Sigmoid colon (tissue), 7 donors: Measurements from ENCODE around the gene MALL. TPM values are rescaled to one million over a fixed set of nuclear protein-coding genes. Genes with fewer than 3 reads are reported as not detected.

Experiments used
- DNase-seq: peaks from one replicate; pipeline ENCODE4 v3.0.0-alpha.2; 2019
- H3K27ac ChIP-seq, 4 donors: fragments of 200-600 bp; sonication (generic); one replicate each; pipeline ENCODE4 v1.5.1; 2016 to 2019; ENCODE audit warnings: mild to moderate bottlenecking in 1 of 4
- H3K27me3 ChIP-seq, 3 donors: fragments of 200-600 bp; sonication (generic); one replicate each; pipeline ENCODE4 v1.5.1; 2019; ENCODE audit warnings: mild to moderate bottlenecking in 1 of 3
- H3K36me3 ChIP-seq, 4 donors: fragments of 200-600 bp; sonication (generic); one replicate each; pipeline ENCODE4 v1.5.1; 2016 to 2019
- H3K4me1 ChIP-seq, 4 donors: fragments of 200-600 bp; sonication (generic); one replicate each; pipeline ENCODE4 v1.5.1; 2017 to 2019
- H3K4me3 ChIP-seq, 4 donors: fragments of 200-600 bp; sonication (generic); one replicate each; pipeline ENCODE4 v1.5.1; 2017 to 2019; ENCODE audit warnings: mild to moderate bottlenecking in 2 of 4, moderate library complexity in 1 of 4
- H3K9me3 ChIP-seq, 4 donors: fragments of 200-600 bp in 3 of 4; sonication (generic) in 3 of 4; one replicate each; pipeline versions ENCODE4 v1.5.1 to v1.6.1; 2013 to 2019
- EP300 ChIP-seq, 4 donors: sonication (generic); formaldehyde crosslinking; IDR thresholded peaks; one replicate each; pipeline ENCODE4 v1.6.1; 2017; ENCODE audit warnings: antibody characterized with exemption in 4 of 4
- POLR2A ChIP-seq, 2 donors: fragments of 450-650 bp; IDR thresholded peaks; one replicate each; pipeline ENCODE4 v1.6.1; 2016; ENCODE audit warnings: antibody characterized with exemption in 2 of 2, mild to moderate bottlenecking in 2 of 2, moderate library complexity in 2 of 2
- POLR2AphosphoS5 ChIP-seq, 4 donors: sonication (generic); formaldehyde crosslinking; IDR thresholded peaks; one replicate each; pipeline ENCODE4 v1.6.1; 2017; ENCODE audit warnings: antibody characterized with exemption in 4 of 4
- WGBS, 2 donors: extraction: QIAGEN DNeasy Blood & Tissue Kit; methylation state at CpG; one replicate each; pipeline ENCODE4 v1.1.7; 2013; 5-methylcytosine and 5-hydroxymethylcytosine counted together
- intact Hi-C: fragments of 100-400 bp; cut with DNase I; formaldehyde crosslinking; loops from one replicate; pipeline ENCODE4 v1.15.1; 2023
- polyA plus RNA-seq, 3 donors: library from polyadenylated mRNA; stranded (reverse); fragments of 200-250 nt; gene quantifications; one replicate each; pipeline ENCODE4 v1.2.3, GENCODE V29; 2013
- total RNA-seq, 4 donors: library from RNA; depleted of rRNA; stranded (reverse); fragments of >200 nt; gene quantifications; one replicate each; pipeline ENCODE4 v1.1.0, GENCODE V29; 2016
- TF ChIP-seq, protein P1 (sequence below), 4 experiments: fragments of 450-650 bp in 3 of 4; fragments of 200-600 bp in 1 of 4; IDR thresholded peaks; one replicate each; pipeline ENCODE4 v1.5.1; 2016 to 2019; ENCODE audit warnings: antibody characterized with exemption in 4 of 4, mild to moderate bottlenecking in 3 of 4, moderate library complexity in 2 of 4
- donor health status: healthy with polysubstance abuse.
- donor health status: Bipolar disorder and iron deficiency.
- donor health status: healthy.

Gene MALL
- total and polyA plus RNA-seq, 7 donors: 1.5 to 183 (median 14.1) TPM

DNA sequence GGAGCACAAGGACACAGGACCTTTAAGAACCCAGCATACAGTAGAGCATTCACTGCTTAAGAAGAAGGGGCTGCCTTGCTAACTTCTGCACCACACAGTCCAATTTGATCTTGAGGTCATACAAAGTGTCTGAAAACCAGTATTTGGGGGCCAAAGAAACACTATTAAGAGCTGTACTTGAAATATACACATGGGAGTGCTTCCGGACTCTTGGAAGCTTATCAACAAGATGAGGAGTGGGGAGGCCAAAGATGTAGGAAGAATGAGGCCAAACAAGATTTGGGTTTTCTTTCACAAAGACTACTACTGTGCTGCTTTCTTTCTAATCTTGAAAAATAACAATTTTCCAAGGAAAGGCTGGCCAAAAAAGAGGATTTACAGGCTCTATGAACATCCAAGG, 24.8 kb upstream of the MALL start:
- Histone ChIP-seq H3K36me3 (peaks cover 0 to 16% (median 9%) of the 10 kb centered on the region in 4 donors), H3K4me3 (no peak overlapping the region), H3K27ac (no peak overlapping the region), H3K4me1 (no peaks in the 10 kb centered on the region), H3K9me3 (no peaks in the 10 kb centered on the region), H3K27me3 (no peaks in the 10 kb centered on the region)
- 93 to 94% methylated on average over 1 of the region's 1 CpG for WGBS, 2 donors
- intact Hi-C loops: no loop called here
- no peak for DNase-seq
- no peak for TF ChIP-seq POLR2AphosphoS5 (IDR thresholded peaks at IDR 0.05)
- TF ChIP-seq EP300 (IDR thresholded peaks at IDR 0.05): no peak
- TF ChIP-seq POLR2A (IDR thresholded peaks at IDR 0.05): no peak
- TF ChIP-seq, protein P1, sequence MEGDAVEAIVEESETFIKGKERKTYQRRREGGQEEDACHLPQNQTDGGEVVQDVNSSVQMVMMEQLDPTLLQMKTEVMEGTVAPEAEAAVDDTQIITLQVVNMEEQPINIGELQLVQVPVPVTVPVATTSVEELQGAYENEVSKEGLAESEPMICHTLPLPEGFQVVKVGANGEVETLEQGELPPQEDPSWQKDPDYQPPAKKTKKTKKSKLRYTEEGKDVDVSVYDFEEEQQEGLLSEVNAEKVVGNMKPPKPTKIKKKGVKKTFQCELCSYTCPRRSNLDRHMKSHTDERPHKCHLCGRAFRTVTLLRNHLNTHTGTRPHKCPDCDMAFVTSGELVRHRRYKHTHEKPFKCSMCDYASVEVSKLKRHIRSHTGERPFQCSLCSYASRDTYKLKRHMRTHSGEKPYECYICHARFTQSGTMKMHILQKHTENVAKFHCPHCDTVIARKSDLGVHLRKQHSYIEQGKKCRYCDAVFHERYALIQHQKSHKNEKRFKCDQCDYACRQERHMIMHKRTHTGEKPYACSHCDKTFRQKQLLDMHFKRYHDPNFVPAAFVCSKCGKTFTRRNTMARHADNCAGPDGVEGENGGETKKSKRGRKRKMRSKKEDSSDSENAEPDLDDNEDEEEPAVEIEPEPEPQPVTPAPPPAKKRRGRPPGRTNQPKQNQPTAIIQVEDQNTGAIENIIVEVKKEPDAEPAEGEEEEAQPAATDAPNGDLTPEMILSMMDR (IDR thresholded peaks at IDR 0.05): no peak

DNA sequence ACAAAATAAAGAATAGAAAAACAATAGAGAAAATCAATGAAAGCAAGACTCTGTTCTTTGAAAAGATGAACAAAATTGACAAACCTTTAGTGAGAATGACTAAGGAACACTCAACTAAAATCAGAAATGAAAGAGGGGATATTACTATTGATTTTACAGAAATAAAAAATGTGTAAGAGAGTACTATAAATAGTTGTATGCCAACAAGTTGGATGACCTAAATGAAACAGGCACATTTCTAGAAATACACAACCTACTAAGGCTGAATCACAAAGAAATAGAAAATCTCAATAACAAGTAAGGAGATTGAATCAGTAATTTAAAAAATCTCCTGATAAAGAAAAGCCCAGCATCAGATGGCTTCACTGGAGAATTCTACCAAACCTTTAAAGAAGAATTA, 18.4 kb upstream of the MALL start:
- Histone ChIP-seq H3K4me1 (no peaks in the 10 kb centered on the region), H3K27me3 (no peaks in the 10 kb centered on the region), H3K9me3 (no peaks in the 10 kb centered on the region), H3K27ac (no peak overlapping the region), H3K36me3 (peaks cover 0 to 8% (median 0%) of the 10 kb centered on the region in 4 donors), H3K4me3 (no peak overlapping the region)
- intact Hi-C loops: no loop called here
- TF ChIP-seq EP300 (IDR thresholded peaks at IDR 0.05) (no peak), POLR2AphosphoS5 (IDR thresholded peaks at IDR 0.05) (no peak), POLR2A (IDR thresholded peaks at IDR 0.05) (no peak)
- TF ChIP-seq, protein P1 (IDR thresholded peaks at IDR 0.05): no peak
- DNase-seq: no peak

DNA sequence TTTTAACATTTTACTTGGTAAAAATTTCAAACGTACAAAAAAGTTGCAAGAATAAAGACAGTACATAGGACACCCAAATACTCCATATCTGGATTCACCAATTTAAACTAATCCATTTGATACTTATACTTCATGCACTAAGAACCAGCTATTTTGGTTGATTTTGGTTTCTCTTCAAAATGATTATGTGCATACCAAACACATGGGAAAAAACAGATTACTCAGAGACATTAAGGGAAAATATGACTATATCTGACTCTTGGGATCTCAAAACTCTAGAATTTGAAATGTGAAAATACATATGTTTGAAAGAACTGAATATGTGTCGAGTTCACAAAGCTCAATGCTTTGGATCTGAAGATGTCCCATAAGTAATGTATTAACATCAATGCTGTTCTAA, 15.5 kb upstream of the MALL start:
- no peaks in the 10 kb centered on the region for H3K4me1 ChIP-seq
- H3K27me3 ChIP-seq: no peaks in the 10 kb centered on the region
- H3K27ac ChIP-seq: no peak overlapping the region
- no peak overlapping the region for H3K4me3 ChIP-seq
- peaks cover 0 to 8% (median 0%) of the 10 kb centered on the region in 4 donors for H3K36me3 ChIP-seq
- no peaks in the 10 kb centered on the region for H3K9me3 ChIP-seq
- TF ChIP-seq POLR2A (IDR thresholded peaks at IDR 0.05) (no peak), POLR2AphosphoS5 (IDR thresholded peaks at IDR 0.05) (no peak), EP300 (IDR thresholded peaks at IDR 0.05) (no peak)
- TF ChIP-seq, protein P1 (IDR thresholded peaks at IDR 0.05): no peak
- intact Hi-C loops: no loop called here
- DNase-seq: no peak
- 85 to 87% methylated on average over 2 of the region's 2 CpGs for WGBS, 2 donors

DNA sequence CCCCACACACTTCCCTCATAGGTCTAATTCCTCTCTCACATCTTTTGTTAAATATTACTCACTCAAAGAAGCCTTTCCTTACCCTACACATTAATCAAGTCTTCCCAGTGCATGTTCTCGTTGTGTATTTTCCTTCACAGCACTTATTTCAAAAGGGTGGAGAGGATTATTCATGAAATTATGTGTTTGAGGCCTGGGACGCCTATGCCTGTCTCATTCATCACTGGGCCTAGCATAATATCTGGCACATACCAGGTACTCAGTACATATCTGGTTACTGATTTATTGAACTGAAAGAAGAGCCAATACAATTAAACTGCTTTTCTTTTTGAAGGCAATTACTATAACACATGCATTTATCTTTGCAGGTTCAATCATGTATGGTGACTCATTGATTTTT, 15.1 kb upstream of the MALL start:
- intact Hi-C loops: no loop called here
- 82 to 89% methylated on average over 2 of the region's 2 CpGs for WGBS, 2 donors
- no peak overlapping the region for H3K4me3 ChIP-seq
- no peak for TF ChIP-seq POLR2AphosphoS5 (IDR thresholded peaks at IDR 0.05)
- TF ChIP-seq, protein P1 (IDR thresholded peaks at IDR 0.05): no peak
- TF ChIP-seq POLR2A (IDR thresholded peaks at IDR 0.05): no peak
- TF ChIP-seq EP300 (IDR thresholded peaks at IDR 0.05): no peak
- no peaks in the 10 kb centered on the region for H3K9me3 ChIP-seq
- DNase-seq: no peak
- peaks cover 0 to 8% (median 0%) of the 10 kb centered on the region in 4 donors for H3K36me3 ChIP-seq
- no peaks in the 10 kb centered on the region for H3K4me1 ChIP-seq
- H3K27me3 ChIP-seq: no peaks in the 10 kb centered on the region
- H3K27ac ChIP-seq: no peak overlapping the region

GRCh38 chr2:110126906-110127305, 11.3 kb upstream of the MALL start:
- WGBS, 2 donors: 56 to 75% methylated on average over 2 of the region's 2 CpGs
- Histone ChIP-seq H3K4me3 (no peak overlapping the region), H3K27ac (no peak overlapping the region), H3K4me1 (no peaks in the 10 kb centered on the region), H3K27me3 (no peaks in the 10 kb centered on the region), H3K36me3 (peaks cover 0 to 10% (median 3%) of the 10 kb centered on the region in 4 donors), H3K9me3 (no peaks in the 10 kb centered on the region)
- no peak for TF ChIP-seq POLR2A (IDR thresholded peaks at IDR 0.05)
- TF ChIP-seq EP300 (IDR thresholded peaks at IDR 0.05): no peak
- TF ChIP-seq, protein P1 (IDR thresholded peaks at IDR 0.05): no peak
- no peak for TF ChIP-seq POLR2AphosphoS5 (IDR thresholded peaks at IDR 0.05)
- intact Hi-C loops: no loop called here
- no peak for DNase-seq
